CD8-positive, alpha-beta memory T cell (primary cell): ENCODE measurements around the gene DAPL1. TPM values are rescaled to one million over a fixed set of nuclear protein-coding genes. Genes with fewer than 3 reads are reported as not detected.
"Not testable (repeated sequence)": the region's sequence is repeated elsewhere in the genome, so short reads cannot be mapped to it uniquely, and the experiment has no call there.

Experiments
- CTCF ChIA-PET: fragments of 350-600 bp; sonication (Branson Sonifier 250); formaldehyde crosslinking; loops from one replicate; lab custom pipeline; 2021; ENCODE audit warnings: antibody characterized with exemption; lab: Charles Lee
- POLR2A ChIA-PET: fragments of 350-600 bp; sonication (Branson Sonifier 250); formaldehyde crosslinking; loops from one replicate; lab custom pipeline; 2021; ENCODE audit warnings: antibody characterized with exemption; lab: Charles Lee
- DNase-seq, 5 donors: peaks; one replicate each; pipeline versions ENCODE4 v3.0.0 to v3.0.0-alpha.2; 2020 to 2022; ENCODE audit warnings: mixed read lengths in 1 of 5
- H3K27ac ChIP-seq: one replicate; pipeline ENCODE4 v1.7.0; 2013; ENCODE audit warnings: low read depth, mild to moderate bottlenecking, low read length, moderate library complexity
- H3K27me3 ChIP-seq: 2 replicates; pipeline ENCODE4 v1.7.0; 2013; ENCODE audit warnings: low read length, mild to moderate bottlenecking; ENCODE audit not compliant: insufficient read depth, poor library complexity, severe bottlenecking
- H3K36me3 ChIP-seq: 2 replicates; pipeline ENCODE4 v1.7.0; 2013; ENCODE audit warnings: mild to moderate bottlenecking, low read length, moderate library complexity; ENCODE audit not compliant: insufficient read depth
- H3K4me1 ChIP-seq: 2 replicates; pipeline ENCODE4 v1.7.0; 2013; ENCODE audit warnings: mild to moderate bottlenecking, low read length, moderate library complexity; ENCODE audit not compliant: insufficient read depth
- H3K4me3 ChIP-seq: 2 replicates; pipeline ENCODE4 v1.7.0; 2013; ENCODE audit warnings: mild to moderate bottlenecking, low read length
- H3K9me3 ChIP-seq: 2 replicates; pipeline ENCODE4 v1.7.0; 2013; ENCODE audit warnings: mild to moderate bottlenecking, low read length
- H3K27ac Mint-ChIP-seq, 8 donors: one replicate each; pipeline ENCODE4 v1.8.0; 2020 to 2021; ENCODE audit warnings: mixed read lengths in 8 of 8, mild to moderate bottlenecking in 6 of 8, inconsistent platforms in 3 of 8, moderate library complexity in 3 of 8
- H3K27me3 Mint-ChIP-seq, 2 donors: one replicate each; pipeline ENCODE4 v1.8.0; 2020 to 2021; ENCODE audit warnings: mixed read lengths in 2 of 2, mild to moderate bottlenecking in 1 of 2, moderate library complexity in 1 of 2
- H3K36me3 Mint-ChIP-seq, 3 donors: one replicate each; pipeline ENCODE4 v1.8.0; 2020 to 2021; ENCODE audit warnings: mixed read lengths in 3 of 3, inconsistent platforms in 1 of 3, mild to moderate bottlenecking in 1 of 3
- H3K4me1 Mint-ChIP-seq, 3 donors: one replicate each; pipeline ENCODE4 v1.8.0; 2020 to 2021; ENCODE audit warnings: mixed read lengths in 3 of 3, inconsistent platforms in 1 of 3, mild to moderate bottlenecking in 1 of 3
- H3K4me3 Mint-ChIP-seq, 7 donors: one replicate each; pipeline ENCODE4 v1.8.0; 2020 to 2021; ENCODE audit warnings: mixed read lengths in 7 of 7, mild to moderate bottlenecking in 6 of 7, moderate library complexity in 4 of 7, inconsistent platforms in 2 of 7
- H3K9me3 Mint-ChIP-seq, 5 donors: one replicate each; pipeline ENCODE4 v1.8.0; 2020 to 2022; ENCODE audit warnings: mixed read lengths in 5 of 5, mild to moderate bottlenecking in 3 of 5, moderate library complexity in 2 of 5, inconsistent platforms in 1 of 5
- polyA plus RNA-seq: library from polyadenylated mRNA; unstranded; fragments of 300-500 nt; fragmentation: Illumina TruSeq; gene quantifications from one replicate; pipeline ENCODE4 v1.2.3, GENCODE V29; 2021
- total RNA-seq, 2 experiments: library from RNA; stranded (reverse); gene quantifications; one replicate each; pipeline ENCODE4 v1.2.3, GENCODE V29; 2021

Gene DAPL1
- total and polyA plus RNA-seq, 3 experiments from 2014 or later, result not detected

- H3K36me3 ChIP-seq, H3K27me3 ChIP-seq, H3K4me3 Mint-ChIP-seq, H3K27ac Mint-ChIP-seq, H3K27ac ChIP-seq, H3K27me3 Mint-ChIP-seq, H3K4me1 ChIP-seq, H3K9me3 ChIP-seq, H3K9me3 Mint-ChIP-seq, POLR2A ChIA-PET, H3K4me1 Mint-ChIP-seq, CTCF ChIA-PET, DNase-seq, H3K36me3 Mint-ChIP-seq, H3K4me3 ChIP-seq: not testable (repeated sequence)
These were observed 52.4 kb downstream of the DAPL1 start for GRCh38 chr2:158847526-158847925.

GRCh38 chr2:158848031-158848970 is 53.2 kb downstream of the DAPL1 start:
- DNase-seq, H3K4me1 ChIP-seq, H3K27me3 ChIP-seq, H3K4me3 ChIP-seq, H3K9me3 Mint-ChIP-seq, H3K4me3 Mint-ChIP-seq, H3K36me3 ChIP-seq, H3K36me3 Mint-ChIP-seq, CTCF ChIA-PET, POLR2A ChIA-PET, H3K27ac ChIP-seq, H3K4me1 Mint-ChIP-seq, H3K27me3 Mint-ChIP-seq, H3K9me3 ChIP-seq, H3K27ac Mint-ChIP-seq: not testable (repeated sequence)

GRCh38 chr2:158860179-158860578 is 65.1 kb downstream of the DAPL1 start:
- H3K9me3 ChIP-seq, CTCF ChIA-PET, H3K36me3 ChIP-seq, H3K4me1 ChIP-seq, H3K36me3 Mint-ChIP-seq, H3K9me3 Mint-ChIP-seq, H3K27ac Mint-ChIP-seq, H3K4me3 Mint-ChIP-seq, H3K27ac ChIP-seq, H3K4me1 Mint-ChIP-seq, POLR2A ChIA-PET, H3K27me3 ChIP-seq, DNase-seq, H3K4me3 ChIP-seq: not testable (repeated sequence)
- peaks cover 4 to 12% of the 10 kb centered on the region in 2 donors for H3K27me3 Mint-ChIP-seq

- H3K27ac ChIP-seq, CTCF ChIA-PET, POLR2A ChIA-PET, H3K36me3 ChIP-seq, H3K4me1 Mint-ChIP-seq, DNase-seq, H3K27me3 ChIP-seq, H3K4me1 ChIP-seq, H3K9me3 ChIP-seq, H3K9me3 Mint-ChIP-seq, H3K27me3 Mint-ChIP-seq, H3K27ac Mint-ChIP-seq, H3K36me3 Mint-ChIP-seq, H3K4me3 ChIP-seq, H3K4me3 Mint-ChIP-seq: not testable (repeated sequence)
These were observed 66.5 kb downstream of the DAPL1 start for GRCh38 chr2:158861626-158862025.

- H3K4me1 ChIP-seq, H3K4me3 Mint-ChIP-seq: not testable (repeated sequence)
These were observed 70.4 kb downstream of the DAPL1 start for GRCh38 chr2:158865469-158865868.

More at GRCh38 chr2:158865469-158865868, 70.4 kb downstream of the DAPL1 start:
- H3K36me3 Mint-ChIP-seq, DNase-seq, CTCF ChIA-PET, H3K36me3 ChIP-seq, POLR2A ChIA-PET, H3K27ac Mint-ChIP-seq, H3K27me3 ChIP-seq, H3K4me1 Mint-ChIP-seq, H3K9me3 ChIP-seq, H3K9me3 Mint-ChIP-seq, H3K4me3 ChIP-seq, H3K27ac ChIP-seq, H3K27me3 Mint-ChIP-seq: not testable (repeated sequence)

Other genes starting within 250 kb of the DAPL1 start
- gene TANC1, start 173.3 kb downstream of the DAPL1 start, total RNA-seq, result under 1 TPM; 0.11 to 0.13 TPM
- gene TANC1, start 173.3 kb downstream of the DAPL1 start, polyA plus RNA-seq, result 0.64 TPM